ENCODE results near the gene STARD6. TPM values are rescaled to one million over a fixed set of nuclear protein-coding genes. Genes with fewer than 3 reads are reported as not detected.

Gene STARD6
- total RNA-seq, 4 donors from 2014 or later, result not detected

- no peak for DNase-seq (ENCODE audit: low spot score in 2 of 2)
- Histone ChIP-seq H3K9me3 (no peaks in the 10 kb centered on the region), H3K27me3 (no peaks in the 10 kb centered on the region), H3K36me3 (no peaks in the 10 kb centered on the region), H3K27ac (no peak overlapping the region), H3K4me3 (no peak overlapping the region), H3K4me1 (no peaks in the 10 kb centered on the region)
- 86% methylated on average over 2 of the region's 2 CpGs for WGBS
- TF ChIP-seq POLR2A (IDR thresholded peaks at IDR 0.05), result no peak
- TF ChIP-seq CTCF (IDR thresholded peaks at IDR 0.05), result no peak
- TF ChIP-seq POLR2AphosphoS5 (IDR thresholded peaks at IDR 0.05), result no peak
- TF ChIP-seq EP300 (IDR thresholded peaks at IDR 0.05), result no peak
Observed at GRCh38 chr18:54335638-54336173, 22.0 kb downstream of the STARD6 start.

GRCh38 chr18:54330768-54331548 lies 26.7 kb downstream of the STARD6 start:
- no peaks in the 10 kb centered on the region for H3K27me3 ChIP-seq
- 70% methylated on average over 6 of the region's 6 CpGs for WGBS
- no peak overlapping the region for H3K27ac ChIP-seq
- TF ChIP-seq EP300 (IDR thresholded peaks at IDR 0.05) (no peak), POLR2A (IDR thresholded peaks at IDR 0.05) (no peak), CTCF (IDR thresholded peaks at IDR 0.05) (no peak), POLR2AphosphoS5 (IDR thresholded peaks at IDR 0.05) (no peak)
- no peaks in the 10 kb centered on the region for H3K36me3 ChIP-seq
- DNase-seq (ENCODE audit: low spot score in 2 of 2), result no peak
- no peaks in the 10 kb centered on the region for H3K4me1 ChIP-seq
- H3K9me3 ChIP-seq, result no peaks in the 10 kb centered on the region
- no peak overlapping the region for H3K4me3 ChIP-seq

GRCh38 chr18:54329787-54330186 lies 27.9 kb downstream of the STARD6 start:
- Histone ChIP-seq H3K4me3 (no peak overlapping the region), H3K36me3 (no peaks in the 10 kb centered on the region), H3K27ac (no peak overlapping the region), H3K27me3 (no peaks in the 10 kb centered on the region), H3K4me1 (no peaks in the 10 kb centered on the region), H3K9me3 (no peaks in the 10 kb centered on the region)
- TF ChIP-seq POLR2AphosphoS5 (IDR thresholded peaks at IDR 0.05), result no peak
- TF ChIP-seq EP300 (IDR thresholded peaks at IDR 0.05), result no peak
- TF ChIP-seq CTCF (IDR thresholded peaks at IDR 0.05), result no peak
- no peak for TF ChIP-seq POLR2A (IDR thresholded peaks at IDR 0.05)
- no peak for DNase-seq (ENCODE audit: low spot score in 2 of 2)

- H3K4me1 ChIP-seq, result no peaks in the 10 kb centered on the region
- no peaks in the 10 kb centered on the region for H3K27me3 ChIP-seq
- H3K27ac ChIP-seq, result no peak overlapping the region
- no peaks in the 10 kb centered on the region for H3K9me3 ChIP-seq
- no peaks in the 10 kb centered on the region for H3K36me3 ChIP-seq
- WGBS, result 70% methylated on average over 4 of the region's 4 CpGs
- no peak overlapping the region for H3K4me3 ChIP-seq
- no peak for TF ChIP-seq POLR2A (IDR thresholded peaks at IDR 0.05)
- TF ChIP-seq EP300 (IDR thresholded peaks at IDR 0.05), result no peak
- DNase-seq (ENCODE audit: low spot score in 2 of 2), result no peak
Observed at GRCh38 chr18:54327818-54328217, 29.8 kb downstream of the STARD6 start.

- H3K9me3 ChIP-seq, result no peaks in the 10 kb centered on the region
- H3K27ac ChIP-seq, result no peak overlapping the region
- H3K27me3 ChIP-seq, result no peaks in the 10 kb centered on the region
- no peak overlapping the region for H3K4me3 ChIP-seq
- no peaks in the 10 kb centered on the region for H3K4me1 ChIP-seq
- WGBS, result 83% methylated on average over 2 of the region's 2 CpGs
- no peaks in the 10 kb centered on the region for H3K36me3 ChIP-seq
- TF ChIP-seq CTCF (IDR thresholded peaks at IDR 0.05), result no peak
- no peak for TF ChIP-seq EP300 (IDR thresholded peaks at IDR 0.05)
- TF ChIP-seq POLR2A (IDR thresholded peaks at IDR 0.05), result no peak
- TF ChIP-seq POLR2AphosphoS5 (IDR thresholded peaks at IDR 0.05), result no peak
- DNase-seq (ENCODE audit: low spot score in 2 of 2), result no peak
Observed at GRCh38 chr18:54323970-54324369, 33.7 kb downstream of the STARD6 start.
